Measurements from ENCODE around the gene CHIC2.

DNA sequence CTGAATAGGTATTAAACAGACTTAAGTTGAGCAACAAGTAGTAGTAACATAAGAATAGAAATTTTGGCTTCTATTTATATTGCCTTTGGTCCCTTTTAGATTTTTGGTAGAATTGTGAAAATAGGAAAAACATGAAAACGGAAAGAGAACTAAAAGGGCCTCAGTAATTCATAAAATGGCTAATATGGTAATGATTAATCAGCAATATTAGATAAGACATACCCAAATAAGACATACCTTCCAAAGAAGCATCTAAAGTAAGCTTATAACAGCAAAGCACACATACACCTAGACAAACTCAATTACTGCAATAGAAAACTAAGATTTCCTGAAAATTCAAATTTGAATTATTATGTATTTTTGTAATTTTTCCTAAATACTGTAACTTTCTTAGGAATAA, 46.4 kb downstream of the CHIC2 start:
- TF ChIP-seq, protein P1, sequence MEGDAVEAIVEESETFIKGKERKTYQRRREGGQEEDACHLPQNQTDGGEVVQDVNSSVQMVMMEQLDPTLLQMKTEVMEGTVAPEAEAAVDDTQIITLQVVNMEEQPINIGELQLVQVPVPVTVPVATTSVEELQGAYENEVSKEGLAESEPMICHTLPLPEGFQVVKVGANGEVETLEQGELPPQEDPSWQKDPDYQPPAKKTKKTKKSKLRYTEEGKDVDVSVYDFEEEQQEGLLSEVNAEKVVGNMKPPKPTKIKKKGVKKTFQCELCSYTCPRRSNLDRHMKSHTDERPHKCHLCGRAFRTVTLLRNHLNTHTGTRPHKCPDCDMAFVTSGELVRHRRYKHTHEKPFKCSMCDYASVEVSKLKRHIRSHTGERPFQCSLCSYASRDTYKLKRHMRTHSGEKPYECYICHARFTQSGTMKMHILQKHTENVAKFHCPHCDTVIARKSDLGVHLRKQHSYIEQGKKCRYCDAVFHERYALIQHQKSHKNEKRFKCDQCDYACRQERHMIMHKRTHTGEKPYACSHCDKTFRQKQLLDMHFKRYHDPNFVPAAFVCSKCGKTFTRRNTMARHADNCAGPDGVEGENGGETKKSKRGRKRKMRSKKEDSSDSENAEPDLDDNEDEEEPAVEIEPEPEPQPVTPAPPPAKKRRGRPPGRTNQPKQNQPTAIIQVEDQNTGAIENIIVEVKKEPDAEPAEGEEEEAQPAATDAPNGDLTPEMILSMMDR (IDR thresholded peaks at IDR 0.05) = no peak
- no peak for TF ChIP-seq ZFX (IDR thresholded peaks at IDR 0.05; ENCODE audit: borderline replicate concordance)

Measured in 22Rv1 (cell line).